Osteocyte (in vitro differentiated cells): ENCODE results near the gene MIER1. TPM values are rescaled to one million over a fixed set of nuclear protein-coding genes. Genes with fewer than 3 reads are reported as not detected.

Experiments
- DNase-seq: peaks from one replicate; pipeline ENCODE4 v3.0.0; 2021; ENCODE audit warnings: mixed read lengths; ENCODE audit not compliant: unreplicated experiment; ENCODE audit errors: extremely low spot score
- H3K27ac Mint-ChIP-seq: one replicate; pipeline ENCODE4 v1.8.0; 2021; ENCODE audit warnings: mild to moderate bottlenecking, mixed read lengths; ENCODE audit not compliant: unreplicated experiment
- H3K27me3 Mint-ChIP-seq: one replicate; pipeline ENCODE4 v1.8.0; 2021; ENCODE audit warnings: mixed read lengths; ENCODE audit not compliant: unreplicated experiment
- H3K36me3 Mint-ChIP-seq: one replicate; pipeline ENCODE4 v1.8.0; 2021; ENCODE audit warnings: mixed read lengths; ENCODE audit not compliant: unreplicated experiment
- H3K4me1 Mint-ChIP-seq: one replicate; pipeline ENCODE4 v1.8.0; 2021; ENCODE audit warnings: mixed read lengths; ENCODE audit not compliant: unreplicated experiment
- H3K4me3 Mint-ChIP-seq: one replicate; pipeline ENCODE4 v1.8.0; 2021; ENCODE audit warnings: mild to moderate bottlenecking, moderate library complexity, mixed read lengths; ENCODE audit not compliant: unreplicated experiment
- H3K9me3 Mint-ChIP-seq: one replicate; pipeline ENCODE4 v1.8.0; 2021; ENCODE audit warnings: mixed read lengths; ENCODE audit not compliant: unreplicated experiment
- CTCF ChIP-seq: fragments of 200-600 bp; sonication (generic); IDR thresholded peaks from 2 replicates; pipeline ENCODE4 v1.5.0; 2021; ENCODE audit warnings: antibody characterized with exemption, mild to moderate bottlenecking, moderate library complexity
- total RNA-seq: library from RNA; stranded (reverse); gene quantifications from 2 replicates; pipeline ENCODE4 v1.2.1, GENCODE V29; 2021

Gene MIER1
- total RNA-seq, 1 donor from 2014 or later: 45.8 TPM

GRCh38 chr1:67005068-67005467, 80.3 kb downstream of the MIER1 start:
- Mint-ChIP-seq H3K4me3 (no peak overlapping the region), H3K9me3 (no peaks in the 10 kb centered on the region), H3K36me3 (peaks cover 27% of the 10 kb centered on the region), H3K27ac (no peak overlapping the region), H3K4me1 (no peaks in the 10 kb centered on the region), H3K27me3 (no peaks in the 10 kb centered on the region)
- no peak for TF ChIP-seq CTCF
- DNase-seq: no peak

GRCh38 chr1:67009792-67010191, 85.0 kb downstream of the MIER1 start:
- TF ChIP-seq CTCF: no peak
- H3K27me3 Mint-ChIP-seq: no peaks in the 10 kb centered on the region

GRCh38 chr1:67013573-67013972, 88.8 kb downstream of the MIER1 start:
- Mint-ChIP-seq H3K36me3 (peaks cover 37% of the 10 kb centered on the region), H3K27ac (no peak overlapping the region), H3K9me3 (no peaks in the 10 kb centered on the region), H3K4me1 (no peaks in the 10 kb centered on the region), H3K4me3 (no peak overlapping the region), H3K27me3 (no peaks in the 10 kb centered on the region)
- no peak for TF ChIP-seq CTCF
- DNase-seq: no peak

More at GRCh38 chr1:67009792-67010191, 85.0 kb downstream of the MIER1 start:
- Mint-ChIP-seq H3K4me3 (no peak overlapping the region), H3K4me1 (no peaks in the 10 kb centered on the region), H3K27ac (no peak overlapping the region), H3K36me3 (peaks cover 43% of the 10 kb centered on the region), H3K9me3 (no peaks in the 10 kb centered on the region)
- no peak for DNase-seq

GRCh38 chr1:67018574-67018973, 93.8 kb downstream of the MIER1 start:
- no peak overlapping the region for H3K27ac Mint-ChIP-seq

GRCh38 chr1:67019121-67019520, 94.3 kb downstream of the MIER1 start:
- Mint-ChIP-seq H3K27me3 (no peaks in the 10 kb centered on the region), H3K4me3 (no peak overlapping the region), H3K4me1 (peaks cover 20% of the 10 kb centered on the region), H3K27ac (no peak overlapping the region), H3K9me3 (no peaks in the 10 kb centered on the region), H3K36me3 (peaks cover 21% of the 10 kb centered on the region)
- no peak for TF ChIP-seq CTCF
- DNase-seq: no peak

More at GRCh38 chr1:67018574-67018973, 93.8 kb downstream of the MIER1 start:
- Mint-ChIP-seq H3K4me3 (no peak overlapping the region), H3K36me3 (peaks cover 23% of the 10 kb centered on the region), H3K9me3 (no peaks in the 10 kb centered on the region), H3K27me3 (no peaks in the 10 kb centered on the region), H3K4me1 (peaks cover 20% of the 10 kb centered on the region)
- no peak for TF ChIP-seq CTCF
- DNase-seq: no peak
